ENCODE measurements around the gene SPACDR. TPM values are rescaled to one million over a fixed set of nuclear protein-coding genes. Genes with fewer than 3 reads are reported as not detected.
A peak's percentile ranks its signal among the peaks of the same experiment; 100 is the strongest.

Gene SPACDR
- total and polyA plus RNA-seq, 9 of the 15 experiments (the other 6 are each of a cell fraction or from before 2014, with no cell fraction given) = 0.07 to 0.55 (median 0.14) TPM; not detected in 1

- TF ChIP-seq E2F8 (IDR thresholded peaks at IDR 0.05; ENCODE audit: low read depth, partially characterized antibody) (peak; percentile 83), CCNT2 (IDR thresholded peaks at IDR 0.05; ENCODE audit: borderline replicate concordance, extremely low read depth, insufficient read length, low read depth, low read length) (peak; percentile 71), ZNF584 (CRISPR knock-in tag; IDR thresholded peaks at IDR 0.05; ENCODE audit: low read depth) (no peak), CSDE1 (IDR thresholded peaks at IDR 0.05) (no peak), RFX1 (IDR thresholded peaks at IDR 0.05) (no peak), RHOXF2B (CRISPR knock-in tag; conservative IDR thresholded peaks at IDR 0.05) (no peak), CAMTA2 (CRISPR knock-in tag; conservative IDR thresholded peaks at IDR 0.05) (no peak), NR2C1 (IDR thresholded peaks at IDR 0.05) (0 out of 2 replicates have a peak, but pooled peaks have one; percentile 35), NR2C1 (tag; IDR thresholded peaks at IDR 0.05) (no peak), DNMT1 (IDR thresholded peaks at IDR 0.05) (no peak), ZBTB33 (CRISPR knock-in tag; IDR thresholded peaks at IDR 0.05) (peak; percentile 70; the same call in 1 of the 2 replicates), ELF2 (CRISPR knock-in tag; IDR thresholded peaks at IDR 0.05) (peak; percentile 91), XRCC3 (IDR thresholded peaks at IDR 0.05) (no peak), NR1H2 (CRISPR knock-in tag; IDR thresholded peaks at IDR 0.05) (no peak), HMGXB4 (CRISPR knock-in tag; IDR thresholded peaks at IDR 0.05) (no peak), PBX2 (CRISPR knock-in tag; IDR thresholded peaks at IDR 0.05; ENCODE audit: low read depth) (no peak), PBX2 (tag; conservative IDR thresholded peaks at IDR 0.05; ENCODE audit: low read depth) (peak; percentile 63), MEF2D (tag; conservative IDR thresholded peaks at IDR 0.05; ENCODE audit: low read depth) (no peak), FOXP1 (CRISPR knock-in tag; IDR thresholded peaks at IDR 0.05) (0 out of 2 replicates have a peak, but pooled peaks have one; percentile 37)
Observed at GRCh38 chr7:100478958-100479660, 15.0 kb upstream of the SPACDR start, which contains the start of gene TSC22D4 (continued).

All from K562 (cell line).